ENCODE data around the gene UBN2. TPM values are rescaled to one million over a fixed set of nuclear protein-coding genes. Genes with fewer than 3 reads are reported as not detected.
A peak's percentile ranks its signal among the peaks of the same experiment; 100 is the strongest.

UBN2 gene
- total and polyA plus RNA-seq, 10 donors = 1.2 to 23.4 (median 18.0) TPM

GRCh38 chr7:139340037-139340807, 109.2 kb downstream of the UBN2 start:
- Histone ChIP-seq H3K27ac (peak overlapping the region; percentile 98 to 100 (median 100)), H3K36me3 (peaks cover 0 to under 1% (median 0%) of the 10 kb centered on the region in 6 donors), H3K9me3 (peaks cover 0 to 7% (median 0%) of the 10 kb centered on the region in 8 donors), H3K27me3 (replicated peaks in 1 of 7) (no peaks in the 10 kb centered on the region), H3K4me1 (peaks cover 9 to 41% (median 21%) of the 10 kb centered on the region in 6 donors), H3K4me3 (peak overlapping the region; percentile 60 to 88 (median 74))
- 2 to 3% (median 2%) methylated on average over 36 to 66 of the region's 66 CpGs for WGBS, 5 donors
- peak; percentile 99 for DNase-seq
- TF ChIP-seq POLR2A (IDR thresholded peaks at IDR 0.05) (peak in 2 of 3 donors; percentile 19 to 28), CTCF (IDR thresholded peaks at IDR 0.05 in 8 of 11, conservative IDR thresholded peaks at IDR 0.05 in 3 of 11) (peak; percentile 49 to 83 (median 73)), POLR2AphosphoS5 (IDR thresholded peaks at IDR 0.05) (peak; percentile 92 to 96 (median 92))
- intact Hi-C loops (cut with DNase I; ENCODE audit: low total_unique reads) = loop anchor here (2.0 kb wide), 1 partner anchor 19 kb away; the partner anchor contains the start of gene LUC7L2

GRCh38 chr7:139340808-139341057, 109.7 kb downstream of the UBN2 start:
- H3K27ac ChIP-seq = peak overlapping the region; percentile 98 to 100 (median 100)
- WGBS, 5 donors = 0 to 1% (median 1%) methylated on average over 9 of the region's 9 CpGs
- peaks cover 0 to 7% (median 0%) of the 10 kb centered on the region in 8 donors for H3K9me3 ChIP-seq
- H3K36me3 ChIP-seq = peaks cover 0 to 6% (median 2%) of the 10 kb centered on the region in 6 donors
- H3K4me3 ChIP-seq = peak overlapping the region; percentile 60 to 88 (median 74)
- H3K4me1 ChIP-seq = peaks cover 9 to 45% (median 24%) of the 10 kb centered on the region in 6 donors
- H3K27me3 ChIP-seq (replicated peaks in 1 of 7) = no peaks in the 10 kb centered on the region
- intact Hi-C loops (cut with DNase I; ENCODE audit: low total_unique reads) = loop anchor here (2.0 kb wide), 1 partner anchor 18 kb away; the partner anchor contains the start of gene LUC7L2
- no peak for TF ChIP-seq POLR2A (IDR thresholded peaks at IDR 0.05)
- TF ChIP-seq POLR2AphosphoS5 (IDR thresholded peaks at IDR 0.05) = no peak
- TF ChIP-seq CTCF (IDR thresholded peaks at IDR 0.05 in 8 of 11, conservative IDR thresholded peaks at IDR 0.05 in 3 of 11) = no peak
- DNase-seq = peak; percentile 92

GRCh38 chr7:139341058-139341775, 110.2 kb downstream of the UBN2 start, which contains the start of gene FMC1:
FMC1 (plus strand) TSS chr7:139341337; CDS start chr7:139341385, 48 bp downstream.
- intact Hi-C loops (cut with DNase I; ENCODE audit: low total_unique reads) = loop anchor here (2.0 kb wide), 1 partner anchor 18 kb away; the partner anchor contains the start of gene LUC7L2
- peaks cover 0 to 11% (median 5%) of the 10 kb centered on the region in 6 donors for H3K36me3 ChIP-seq
- peak within 1 kb of the TSS; percentile 98 to 100 (median 100) for H3K27ac ChIP-seq
- peaks cover 0 to 7% (median 0%) of the 10 kb centered on the region in 8 donors for H3K9me3 ChIP-seq
- H3K4me3 ChIP-seq = peak within 1 kb of the TSS; percentile 60 to 88 (median 74)
- H3K4me1 ChIP-seq = peaks cover 9 to 45% (median 24%) of the 10 kb centered on the region in 6 donors
- 0% methylated on average over 22 to 54 of the region's 54 CpGs for WGBS, 5 donors
- DNase-seq = peak; percentile 96
- peak in 9 of 11 experiments; percentile 30 to 67 (median 59) for TF ChIP-seq CTCF (IDR thresholded peaks at IDR 0.05 in 8 of 11, conservative IDR thresholded peaks at IDR 0.05 in 3 of 11)
- TF ChIP-seq POLR2A (IDR thresholded peaks at IDR 0.05) = peak in 1 of 3 donors; percentile 16
- peak; percentile 84 to 91 (median 89) for TF ChIP-seq POLR2AphosphoS5 (IDR thresholded peaks at IDR 0.05)
- H3K27me3 ChIP-seq (replicated peaks in 1 of 7) = no peaks in the 10 kb centered on the region

Measured in spleen (tissue), 11 donors.